ENCODE measurements around the gene OSBPL9. TPM values are rescaled to one million over a fixed set of nuclear protein-coding genes. Genes with fewer than 3 reads are reported as not detected.
"Not testable (repeated sequence)": the region's sequence is repeated elsewhere in the genome, so short reads cannot be mapped to it uniquely, and the experiment has no call there.

Gene OSBPL9
- total RNA-seq, 8 experiments from 2014 or later = 76.6 to 116 (median 106) TPM

DNA sequence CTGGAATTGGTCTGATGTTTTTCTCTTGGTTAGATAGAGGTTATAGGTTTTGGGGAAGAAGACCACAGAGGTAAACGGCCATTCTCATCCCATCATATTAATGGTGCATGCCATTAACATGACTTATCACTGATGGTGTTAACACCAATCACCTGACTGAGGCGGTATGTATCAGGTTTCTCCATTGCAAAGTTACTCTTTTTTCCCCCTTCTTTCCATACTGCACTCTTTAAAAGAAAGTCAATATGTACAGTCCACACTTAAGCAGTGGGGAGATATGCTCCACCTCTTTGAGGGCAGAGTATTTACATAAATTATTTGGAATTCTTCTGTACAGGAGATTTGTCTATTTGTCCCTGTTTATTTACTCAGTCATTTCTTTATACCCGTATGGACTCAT lies 35.7 kb upstream of the OSBPL9 start:
- WGBS, 10 experiments = 38 to 90% (median 86%) methylated on average over 1 to 3 of the region's 3 CpGs; no CpG with 5 or more reads in 1 of the 10 experiments
- Histone ChIP-seq H3K27ac (no peak overlapping the region), H3K4me3 (no peak overlapping the region), H3K4me1 (replicated peaks in 1 of 2) (no peaks in the 10 kb centered on the region)
- no peak for ATAC-seq (replicated peaks in 6 of 8)
- in situ Hi-C loops (cut with MboI; ENCODE audit: low pct_unique_long_range_greater_than_20kb in 2 of 9, low sequenced_read_pairs in 9 of 9, unreplicated experiment in 9 of 9) = no loop called here

DNA sequence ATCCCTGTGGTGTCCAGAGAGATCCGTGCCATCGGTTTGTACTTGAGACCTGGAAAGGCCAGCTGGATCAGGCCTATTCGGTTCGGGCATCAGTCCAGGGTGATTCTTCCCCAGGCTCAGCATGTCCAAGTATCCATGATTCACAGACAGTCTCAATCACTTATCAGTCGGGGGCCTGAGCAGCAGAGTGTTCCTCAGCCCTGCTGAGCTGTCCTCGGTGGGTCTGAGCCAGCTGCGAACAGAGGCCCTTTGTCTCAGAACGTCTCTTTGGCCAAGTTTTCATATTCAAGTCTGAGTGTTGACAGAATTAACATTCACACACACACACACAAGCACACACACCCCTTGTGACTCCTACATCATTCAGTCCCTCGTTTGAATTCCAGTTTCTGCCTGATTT lies 33.4 kb upstream of the OSBPL9 start:
- WGBS, 10 experiments = 0 to 77% (median 61%) methylated on average over 1 to 8 of the region's 9 CpGs; no CpG with 5 or more reads in 2 of the 10 experiments
- Histone ChIP-seq H3K4me1 (replicated peaks in 1 of 2) (no peaks in the 10 kb centered on the region), H3K27ac (no peak overlapping the region), H3K4me3 (no peak overlapping the region)
- in situ Hi-C loops (cut with MboI; ENCODE audit: low pct_unique_long_range_greater_than_20kb in 2 of 9, low sequenced_read_pairs in 9 of 9, unreplicated experiment in 9 of 9) = no loop called here
- ATAC-seq (replicated peaks in 6 of 8) = peak; percentile 47 to 95 (median 76)

DNA sequence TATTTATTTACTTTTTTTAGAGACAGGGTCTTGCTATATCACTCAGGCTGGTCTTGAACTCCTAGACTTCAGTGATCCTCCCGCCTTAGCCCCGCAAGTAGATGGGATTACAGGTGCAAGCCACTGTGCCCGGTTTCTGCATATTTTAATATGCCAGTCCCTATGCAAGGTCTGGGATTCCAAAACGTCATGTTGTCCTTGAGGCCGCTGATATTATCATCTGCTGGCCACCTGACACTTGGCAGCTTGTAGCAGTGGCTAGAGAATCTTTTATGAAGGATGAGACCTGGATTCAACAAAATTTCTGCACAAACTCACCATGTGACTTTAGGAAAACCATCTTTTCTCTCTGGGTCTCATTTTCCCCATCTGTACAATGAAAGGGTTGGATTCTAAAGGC lies 32.9 kb upstream of the OSBPL9 start:
- ATAC-seq (replicated peaks in 6 of 8) = peak in 1 of 8 experiments; percentile 64
- Histone ChIP-seq H3K27ac (no peak overlapping the region), H3K4me3 (no peak overlapping the region), H3K4me1 (replicated peaks in 1 of 2) (no peaks in the 10 kb centered on the region)
- in situ Hi-C loops (cut with MboI; ENCODE audit: low pct_unique_long_range_greater_than_20kb in 2 of 9, low sequenced_read_pairs in 9 of 9, unreplicated experiment in 9 of 9) = no loop called here
- WGBS, 10 experiments = 49 to 100% (median 87%) methylated on average over 3 to 5 of the region's 5 CpGs; no CpG with 5 or more reads in 1 of the 10 experiments

DNA sequence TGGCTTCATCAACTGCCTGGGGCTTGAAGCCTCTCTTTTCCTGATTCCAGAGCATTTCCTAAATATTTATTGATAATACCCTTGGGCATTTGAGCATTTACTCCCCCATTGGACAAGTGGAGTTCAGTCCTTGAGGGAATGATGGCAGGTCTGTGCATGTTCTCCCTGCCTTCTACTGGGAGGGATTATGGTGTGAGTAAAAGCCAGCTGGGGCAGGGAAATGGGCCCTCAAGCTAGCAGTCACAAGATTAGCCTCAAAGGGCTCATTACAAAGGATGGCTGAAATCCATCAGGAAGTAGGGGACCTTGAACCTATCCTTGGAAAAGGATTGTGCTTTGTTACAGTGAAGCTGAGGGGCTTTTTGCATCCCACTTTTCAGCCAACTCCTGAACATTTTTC lies 24.2 kb upstream of the OSBPL9 start:
- Histone ChIP-seq H3K4me3 (no peak overlapping the region), H3K27ac (no peak overlapping the region), H3K4me1 (replicated peaks in 1 of 2) (no peaks in the 10 kb centered on the region)
- ATAC-seq (replicated peaks in 6 of 8) = peak in 3 of 8 experiments; percentile 27 to 53 (median 34)
- in situ Hi-C loops (cut with MboI; ENCODE audit: low pct_unique_long_range_greater_than_20kb in 2 of 9, low sequenced_read_pairs in 9 of 9, unreplicated experiment in 9 of 9) = no loop called here

DNA sequence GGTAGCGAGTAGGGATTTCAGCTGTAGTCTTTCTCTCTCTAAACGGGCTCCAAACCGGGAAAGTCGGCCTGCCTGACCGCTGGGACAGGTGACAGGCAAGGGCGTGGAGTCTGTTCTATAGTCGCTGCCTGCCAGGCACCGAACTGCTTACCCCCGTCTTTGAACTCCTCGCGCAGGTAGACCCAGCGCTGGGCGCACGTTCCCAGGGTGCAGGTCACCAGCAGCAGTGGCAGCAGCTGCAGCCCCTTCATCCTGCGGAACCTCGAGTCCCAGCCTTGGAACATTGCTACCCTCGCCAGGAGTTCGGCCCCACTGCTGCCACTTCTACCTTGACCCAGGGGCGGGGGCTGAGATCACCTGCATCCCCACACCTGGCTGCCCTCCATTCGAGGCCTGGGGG lies 22.2 kb upstream of the OSBPL9 start:
- in situ Hi-C loops (cut with MboI; ENCODE audit: low pct_unique_long_range_greater_than_20kb in 2 of 9, low sequenced_read_pairs in 9 of 9, unreplicated experiment in 9 of 9) = no loop called here
- ATAC-seq (replicated peaks in 6 of 8) = no peak
- Histone ChIP-seq H3K4me1 (replicated peaks in 1 of 2) (no peaks in the 10 kb centered on the region), H3K4me3 (no peak overlapping the region), H3K27ac (no peak overlapping the region)
- WGBS, 10 experiments = 35 to 92% (median 87%) methylated on average over 2 to 16 of the region's 20 CpGs; no CpG with 5 or more reads in 4 of the 10 experiments

DNA sequence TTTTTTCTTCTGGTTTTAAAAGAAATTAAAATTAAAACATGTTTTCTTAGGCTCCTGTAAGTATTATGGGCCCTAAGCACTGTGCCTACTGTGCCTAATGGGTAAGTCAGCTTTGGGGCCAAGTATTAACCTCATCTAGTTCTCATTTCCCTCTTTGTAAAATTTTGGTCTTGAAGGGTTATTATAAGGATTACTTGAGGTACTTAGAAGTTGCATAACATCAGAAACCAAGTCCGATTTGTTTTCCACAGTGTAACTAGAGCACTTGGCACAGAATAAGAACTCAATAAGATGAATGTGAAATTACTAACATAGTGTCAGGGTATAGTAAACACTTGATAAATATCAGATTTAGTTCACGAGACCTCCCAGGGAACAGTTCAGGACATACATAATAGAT lies 16.4 kb upstream of the OSBPL9 start:
- in situ Hi-C loops (cut with MboI; ENCODE audit: low pct_unique_long_range_greater_than_20kb in 2 of 9, low sequenced_read_pairs in 9 of 9, unreplicated experiment in 9 of 9) = no loop called here
- Histone ChIP-seq H3K4me1 (replicated peaks in 1 of 2) (no peaks in the 10 kb centered on the region), H3K4me3 (no peak overlapping the region), H3K27ac (no peak overlapping the region)
- peak in 1 of 8 experiments; percentile 48 for ATAC-seq (replicated peaks in 6 of 8)
- WGBS, 10 experiments = 0 to 100% (median 83%) methylated on average over 1 to 2 of the region's 2 CpGs

DNA sequence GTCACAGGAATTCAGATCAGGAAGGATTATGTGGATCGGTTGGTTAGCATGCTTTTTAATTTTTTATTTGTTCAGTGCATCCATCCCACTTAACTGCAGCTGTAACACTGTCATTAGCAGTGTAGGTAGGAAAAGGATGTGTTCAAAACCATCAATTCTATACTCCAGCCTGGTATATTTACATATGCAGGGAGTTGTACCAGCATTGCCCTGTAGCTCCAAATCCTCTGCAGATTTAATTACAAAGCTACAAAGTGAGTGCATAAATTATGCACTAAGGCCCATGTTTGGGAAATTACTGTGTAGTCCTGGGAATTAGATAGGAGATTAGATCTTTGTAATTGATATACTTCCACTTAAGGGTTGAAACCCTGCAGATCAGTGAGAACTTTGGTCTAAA lies 15.9 kb upstream of the OSBPL9 start:
- peak in 3 of 8 experiments; percentile 90 to 94 (median 92) for ATAC-seq (replicated peaks in 6 of 8)
- 0 to 88% (median 70%) methylated on average over 1 of the region's 1 CpG; no CpG with 5 or more reads in 3 of the 10 experiments for WGBS, 10 experiments
- Histone ChIP-seq H3K4me1 (replicated peaks in 1 of 2) (no peaks in the 10 kb centered on the region), H3K4me3 (no peak overlapping the region), H3K27ac (no peak overlapping the region)
- in situ Hi-C loops (cut with MboI; ENCODE audit: low pct_unique_long_range_greater_than_20kb in 2 of 9, low sequenced_read_pairs in 9 of 9, unreplicated experiment in 9 of 9) = no loop called here

DNA sequence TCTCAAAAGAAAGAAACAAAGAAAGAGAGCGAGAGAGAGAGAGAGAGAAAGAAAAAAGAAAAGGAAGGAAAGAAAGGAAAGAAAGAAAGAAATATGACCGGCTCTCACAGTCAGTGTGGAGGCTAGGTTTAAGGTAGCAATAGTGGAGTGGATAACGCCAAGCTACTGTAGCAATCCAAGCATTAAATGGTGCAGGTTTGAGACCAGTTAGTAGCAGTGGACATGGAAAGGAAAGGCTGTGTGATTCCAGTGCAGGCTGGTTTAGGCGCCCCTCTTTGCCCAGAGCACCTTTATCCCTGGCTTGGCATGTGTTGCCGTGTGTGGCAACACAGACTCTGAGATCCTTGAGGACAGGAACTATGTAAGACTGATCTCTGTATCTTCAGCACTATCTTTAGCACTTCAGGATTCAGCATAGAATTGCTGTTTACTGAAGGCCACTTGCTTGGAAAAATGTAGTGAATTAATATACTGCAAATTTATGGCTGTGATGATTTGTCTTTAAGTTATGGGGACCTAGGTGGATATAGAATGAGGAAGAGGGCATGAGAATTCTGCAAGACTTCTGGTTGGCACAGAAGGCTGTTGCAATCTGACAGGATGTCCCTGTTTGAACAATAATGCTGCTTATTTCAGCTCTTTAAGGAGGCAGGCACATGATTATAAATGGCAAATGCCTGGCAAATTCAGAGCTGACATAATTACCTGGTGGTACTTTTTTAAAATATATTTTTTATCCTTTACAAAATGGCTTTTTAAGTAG lies 10.8 kb upstream of the OSBPL9 start:
- no peaks in the 10 kb centered on the region for H3K4me1 ChIP-seq (replicated peaks in 1 of 2)
- WGBS, 10 experiments = 79 to 100% (median 89%) methylated on average over 2 to 5 of the region's 5 CpGs
- no peak for ATAC-seq (replicated peaks in 6 of 8)
- no peak overlapping the region for H3K27ac ChIP-seq
- in situ Hi-C loops (cut with MboI; ENCODE audit: low pct_unique_long_range_greater_than_20kb in 2 of 9, low sequenced_read_pairs in 9 of 9, unreplicated experiment in 9 of 9) = no loop called here
- no peak overlapping the region for H3K4me3 ChIP-seq

DNA sequence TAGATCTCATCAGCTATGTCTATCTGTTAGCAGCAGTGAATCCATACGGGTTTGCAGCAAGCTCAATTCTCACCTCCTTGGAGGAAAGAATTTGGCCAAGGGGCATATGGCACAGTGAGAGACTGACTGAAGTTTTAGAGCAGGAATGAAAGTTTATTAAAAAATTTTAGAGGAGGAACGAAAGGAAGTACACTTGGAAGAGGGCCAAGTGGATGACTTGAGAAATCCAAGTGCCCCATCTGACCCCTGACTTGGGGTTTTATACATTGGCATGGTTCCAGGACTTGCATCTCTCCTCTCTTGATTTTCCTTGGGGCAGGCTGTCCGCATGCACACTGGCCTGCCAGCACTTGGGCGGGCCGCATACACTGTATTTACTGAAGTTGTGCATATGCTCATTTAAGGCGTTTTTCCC lies 9.2 kb upstream of the OSBPL9 start:
- WGBS, 10 experiments = 0 to 88% (median 64%) methylated on average over 2 to 6 of the region's 6 CpGs; no CpG with 5 or more reads in 2 of the 10 experiments
- Histone ChIP-seq H3K4me1 (replicated peaks in 1 of 2) (no peaks in the 10 kb centered on the region), H3K27ac (no peak overlapping the region), H3K4me3 (no peak overlapping the region)
- in situ Hi-C loops (cut with MboI; ENCODE audit: low pct_unique_long_range_greater_than_20kb in 2 of 9, low sequenced_read_pairs in 9 of 9, unreplicated experiment in 9 of 9) = no loop called here
- ATAC-seq (replicated peaks in 6 of 8) = peak in 3 of 8 experiments; percentile 96 to 99 (median 98)

DNA sequence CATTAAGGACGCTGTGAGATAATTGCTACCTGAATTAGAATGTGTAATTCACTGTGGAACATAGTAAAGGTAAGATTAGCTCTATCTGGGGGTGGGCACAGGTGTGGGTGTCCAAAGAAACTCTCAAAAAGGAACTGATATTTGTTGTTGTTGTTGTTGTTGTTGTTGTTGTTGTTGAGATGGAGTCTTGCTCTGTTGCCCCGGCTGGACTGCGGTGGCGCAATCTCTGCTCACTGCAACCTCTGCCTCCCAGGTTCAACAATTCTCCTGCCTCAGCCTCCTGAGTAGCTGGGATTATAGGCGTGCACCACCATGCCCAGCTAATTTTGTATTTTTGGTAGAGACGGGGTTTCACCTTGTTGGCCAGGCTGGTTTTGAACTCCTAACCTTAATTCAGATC lies 6.8 kb upstream of the OSBPL9 start:
- ATAC-seq (replicated peaks in 6 of 8); H3K4me1 ChIP-seq (replicated peaks in 1 of 2); in situ Hi-C loops (cut with MboI; ENCODE audit: low pct_unique_long_range_greater_than_20kb in 2 of 9, low sequenced_read_pairs in 9 of 9, unreplicated experiment in 9 of 9); H3K4me3 ChIP-seq; H3K27ac ChIP-seq: not testable (repeated sequence)
- WGBS, 10 experiments = 80 to 100% (median 89%) methylated on average over 1 to 6 of the region's 6 CpGs; no CpG with 5 or more reads in 4 of the 10 experiments

DNA sequence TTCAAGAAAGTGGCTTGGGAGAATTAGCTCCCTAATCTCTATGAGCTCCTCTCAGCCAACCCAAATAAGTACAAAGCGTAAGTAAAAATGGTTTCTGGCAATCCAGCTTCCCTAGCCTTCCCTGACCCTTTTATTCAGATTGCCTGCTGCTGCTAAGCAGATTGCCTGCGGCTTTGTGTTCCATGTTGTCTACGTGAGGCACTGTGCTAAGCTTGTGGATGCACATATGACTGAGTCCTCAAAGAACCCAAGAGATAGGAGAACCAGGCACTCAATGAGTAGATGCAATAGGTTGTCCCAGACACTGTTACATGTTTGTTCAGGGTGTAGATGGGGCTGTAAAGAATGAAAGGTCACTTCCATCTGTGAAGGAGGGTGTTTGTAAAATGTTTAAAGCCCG lies 6.3 kb upstream of the OSBPL9 start:
- ATAC-seq (replicated peaks in 6 of 8) = no peak
- Histone ChIP-seq H3K4me3 (no peak overlapping the region), H3K27ac (no peak overlapping the region), H3K4me1 (replicated peaks in 1 of 2) (no peaks in the 10 kb centered on the region)
- WGBS, 10 experiments = 59 to 100% (median 78%) methylated on average over 1 to 4 of the region's 4 CpGs; no CpG with 5 or more reads in 1 of the 10 experiments
- in situ Hi-C loops (cut with MboI; ENCODE audit: low pct_unique_long_range_greater_than_20kb in 2 of 9, low sequenced_read_pairs in 9 of 9, unreplicated experiment in 9 of 9) = no loop called here

DNA sequence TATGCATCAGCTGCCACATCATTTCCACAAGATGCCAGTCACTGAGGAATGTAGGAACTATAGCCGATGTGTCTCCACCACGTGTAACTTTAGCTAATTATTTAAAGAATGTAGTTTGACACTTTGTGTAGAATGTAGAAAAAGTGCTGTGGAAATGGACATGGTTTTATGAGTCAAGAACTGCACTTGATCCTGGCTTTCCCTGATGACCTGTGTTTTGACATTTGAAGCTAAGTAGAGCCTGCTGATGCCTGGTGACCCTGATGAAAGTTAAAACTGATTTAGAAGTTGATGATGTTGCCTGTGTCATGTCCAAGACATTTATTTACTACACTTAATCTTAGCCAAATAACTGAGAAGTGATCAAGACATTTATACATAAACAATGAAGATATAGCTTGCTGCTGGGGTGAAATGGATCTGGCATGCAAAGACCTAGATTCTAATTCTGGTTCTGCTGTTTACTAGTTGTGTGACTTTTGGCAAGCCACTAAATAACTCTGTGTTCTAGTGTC lies 4.4 kb upstream of the OSBPL9 start:
- no peak for ATAC-seq (replicated peaks in 6 of 8)
- in situ Hi-C loops (cut with MboI; ENCODE audit: low pct_unique_long_range_greater_than_20kb in 2 of 9, low sequenced_read_pairs in 9 of 9, unreplicated experiment in 9 of 9) = no loop called here
- H3K4me3 ChIP-seq = no peak overlapping the region
- peaks cover 0 to 3% of the 10 kb centered on the region in 2 donors for H3K4me1 ChIP-seq (replicated peaks in 1 of 2)
- 5 to 60% (median 42%) methylated on average over 2 of the region's 2 CpGs; no CpG with 5 or more reads in 3 of the 10 experiments for WGBS, 10 experiments
- H3K27ac ChIP-seq = no peak overlapping the region

DNA sequence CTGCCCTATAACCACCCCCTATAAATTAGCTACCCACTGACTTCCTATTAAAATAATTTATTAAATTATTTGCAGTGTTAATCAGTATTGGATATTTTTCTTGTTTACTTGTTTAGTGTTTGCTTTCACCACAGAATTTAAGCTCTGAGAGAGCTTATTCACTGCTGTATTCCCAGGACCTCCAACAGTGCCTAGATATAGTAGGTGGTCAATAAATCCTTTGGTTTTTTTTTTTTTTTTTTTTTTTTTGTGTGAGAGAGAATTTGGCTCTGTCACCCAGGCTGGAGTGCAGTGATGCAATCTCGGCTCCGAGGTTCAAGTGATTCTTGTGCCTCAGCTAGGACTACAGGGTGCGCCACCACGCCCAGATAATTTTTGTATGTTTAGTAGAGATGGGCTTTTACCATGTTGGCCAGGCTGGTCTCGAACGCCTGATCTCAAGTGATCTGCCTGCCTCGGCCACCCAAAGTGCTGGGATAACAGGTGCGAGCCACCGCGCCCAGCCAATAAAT lies 1.1 kb upstream of the OSBPL9 start:
- in situ Hi-C loops (cut with MboI; ENCODE audit: low pct_unique_long_range_greater_than_20kb in 2 of 9, low sequenced_read_pairs in 9 of 9, unreplicated experiment in 9 of 9) = no loop called here
- Histone ChIP-seq H3K27ac (no peak overlapping the region), H3K4me1 (replicated peaks in 1 of 2) (peaks cover 10 to 20% of the 10 kb centered on the region in 2 donors), H3K4me3 (no peak overlapping the region)
- WGBS, 10 experiments = 87 to 100% (median 98%) methylated on average over 2 to 9 of the region's 10 CpGs; no CpG with 5 or more reads in 1 of the 10 experiments
- no peak for ATAC-seq (replicated peaks in 6 of 8)
